ENCODE results near the gene ALKBH8. TPM values are rescaled to one million over a fixed set of nuclear protein-coding genes. Genes with fewer than 3 reads are reported as not detected.
A peak's percentile ranks its signal among the peaks of the same experiment; 100 is the strongest.

ALKBH8 gene
- total and polyA plus RNA-seq, 2 of the 4 experiments (the other 2 are of a cell fraction) = 3.0 to 6.6 TPM

DNA sequence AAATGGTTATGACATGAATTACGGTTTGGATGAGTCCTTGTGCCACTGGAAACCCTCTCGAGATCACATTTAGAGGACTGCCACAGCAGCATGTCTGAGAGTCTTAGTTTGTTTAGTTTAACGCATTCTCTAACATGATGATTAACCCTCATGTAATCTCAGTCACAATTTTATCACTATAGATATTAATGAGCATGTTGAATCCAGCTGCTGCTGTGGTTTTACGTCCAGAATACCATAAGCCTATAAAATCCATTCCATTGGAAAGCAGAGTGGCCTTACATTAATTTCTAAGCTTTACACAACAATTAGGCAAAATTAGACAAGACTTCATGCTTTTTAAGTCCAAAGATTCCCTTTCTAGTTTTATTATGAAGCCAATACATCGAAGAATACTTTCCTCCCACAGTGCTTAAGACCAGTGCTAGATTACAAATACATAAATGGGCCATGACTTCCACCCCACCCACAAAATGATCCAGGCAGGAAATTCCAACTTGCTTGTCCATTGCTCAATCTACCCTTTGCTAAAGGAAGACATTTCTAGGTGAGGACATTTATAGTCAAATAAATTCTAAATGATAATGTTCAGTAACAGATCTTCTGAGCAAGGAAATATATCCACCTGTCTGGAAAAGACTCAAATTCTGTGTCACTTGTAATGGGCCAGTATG lies 21.9 kb upstream of the ALKBH8 start:
- no peaks in the 10 kb centered on the region for H3K36me3 ChIP-seq (ENCODE audit: control insufficient read depth, insufficient read depth, low read length)
- no peak overlapping the region for H2BK120ac ChIP-seq (ENCODE audit: low read depth, low read length)
- no peak overlapping the region for H3K9ac ChIP-seq (ENCODE audit: low read depth, low read length)
- peaks cover 6% of the 10 kb centered on the region for H3K4me1 ChIP-seq (ENCODE audit: control insufficient read depth, insufficient read depth, low read length)
- peaks cover 21% of the 10 kb centered on the region for H3K27me3 ChIP-seq (ENCODE audit: control insufficient read depth, insufficient read depth, low read length)
- in situ Hi-C loops (cut with MboI; ENCODE audit: low sequenced_read_pairs) = loop anchor here (25.0 kb wide), 1 partner anchor 1075 kb away; the partner anchor contains the start of gene DDX10
- H2AFZ ChIP-seq (replicated peaks; ENCODE audit: low read length, poor library complexity) = no peak overlapping the region
- no peak overlapping the region for H2BK15ac ChIP-seq (ENCODE audit: low read depth, low read length)
- no peak overlapping the region for H4K91ac ChIP-seq (ENCODE audit: insufficient read depth, low read depth, low read length)
- H2AK5ac ChIP-seq (ENCODE audit: low read depth, low read length) = no peak overlapping the region
- peak overlapping the region; percentile 61; the same call in 1 of the 2 replicates for H3K4me2 ChIP-seq (ENCODE audit: low read depth, low read length)
- no peak overlapping the region for H4K5ac ChIP-seq (ENCODE audit: low read depth, low read length)
- ChIA-PET CTCF (no interaction called here), POLR2A (ENCODE audit: unreplicated experiment) (no interaction called here)
- no peak overlapping the region for H3K27ac ChIP-seq (ENCODE audit: insufficient read depth, low read length)
- peak overlapping the region; percentile 24; the same call in 1 of the 2 replicates for H3K18ac ChIP-seq (ENCODE audit: low read depth, low read length)
- TF ChIP-seq MAZ (IDR thresholded peaks at IDR 0.05; ENCODE audit: borderline replicate concordance, low read depth, low read length) = no peak
- peak; percentile 65; the same call in 1 of the 2 replicates for TF ChIP-seq CEBPB (IDR thresholded peaks at IDR 0.05; ENCODE audit: low read depth, low read length)
- intact Hi-C loops (cut with micrococcal nuclease) = no loop called here
- H3K9me1 ChIP-seq (ENCODE audit: insufficient read depth, low read length) = no peaks in the 10 kb centered on the region
- H4K8ac ChIP-seq (ENCODE audit: low read depth in 2 of 2, low read length in 2 of 2) = no peak overlapping the region
- peak overlapping the region; percentile 28 for H2BK5ac ChIP-seq (ENCODE audit: low read depth, low read length, poor library complexity, severe bottlenecking)
- H4K20me1 ChIP-seq (ENCODE audit: insufficient read depth, low read length) = no peaks in the 10 kb centered on the region
- no peak overlapping the region for H3K4me3 ChIP-seq (ENCODE audit: insufficient read depth, low read depth, low read length)
- H2BK20ac ChIP-seq (ENCODE audit: low read depth, low read length) = no peak overlapping the region
- BruUV-seq (replicated peaks) = no TSS peak
- H3K23ac ChIP-seq (ENCODE audit: low read depth, low read length) = no peak overlapping the region
- no peak overlapping the region for H2AK9ac ChIP-seq (replicated peaks; ENCODE audit: low read depth, low read length, poor library complexity)
- no peak overlapping the region for H3K4ac ChIP-seq (ENCODE audit: low read depth, low read length)
- H3K79me1 ChIP-seq (ENCODE audit: low read depth in 1 of 2, low read length in 2 of 2) = no peaks in the 10 kb centered on the region
- no peaks in the 10 kb centered on the region for H3K9me3 ChIP-seq (ENCODE audit: control insufficient read depth, insufficient read depth, low read length)
- DNase-seq (peak; percentile 63), ATAC-seq (ENCODE audit: low read depth) (peak; percentile 31)
- dilution Hi-C loops (cut with HindIII; ENCODE audit: low sequenced_read_pairs, unreplicated experiment) = no loop called here
- no peak overlapping the region for H3K14ac ChIP-seq (replicated peaks; ENCODE audit: low read depth, low read length)
- no peak overlapping the region for H3K56ac ChIP-seq (ENCODE audit: extremely low read depth, insufficient read depth, low read length)
- no CpG with 5 or more reads among the region's 5 CpGs for WGBS, 2 experiments (ENCODE audit: extremely low coverage in 2 of 2, insufficient read length in 1 of 2)
